ENCODE measurements around the gene NKX2-2.
A peak's percentile ranks its signal among the peaks of the same experiment; 100 is the strongest.

NKX2-2 gene

DNA sequence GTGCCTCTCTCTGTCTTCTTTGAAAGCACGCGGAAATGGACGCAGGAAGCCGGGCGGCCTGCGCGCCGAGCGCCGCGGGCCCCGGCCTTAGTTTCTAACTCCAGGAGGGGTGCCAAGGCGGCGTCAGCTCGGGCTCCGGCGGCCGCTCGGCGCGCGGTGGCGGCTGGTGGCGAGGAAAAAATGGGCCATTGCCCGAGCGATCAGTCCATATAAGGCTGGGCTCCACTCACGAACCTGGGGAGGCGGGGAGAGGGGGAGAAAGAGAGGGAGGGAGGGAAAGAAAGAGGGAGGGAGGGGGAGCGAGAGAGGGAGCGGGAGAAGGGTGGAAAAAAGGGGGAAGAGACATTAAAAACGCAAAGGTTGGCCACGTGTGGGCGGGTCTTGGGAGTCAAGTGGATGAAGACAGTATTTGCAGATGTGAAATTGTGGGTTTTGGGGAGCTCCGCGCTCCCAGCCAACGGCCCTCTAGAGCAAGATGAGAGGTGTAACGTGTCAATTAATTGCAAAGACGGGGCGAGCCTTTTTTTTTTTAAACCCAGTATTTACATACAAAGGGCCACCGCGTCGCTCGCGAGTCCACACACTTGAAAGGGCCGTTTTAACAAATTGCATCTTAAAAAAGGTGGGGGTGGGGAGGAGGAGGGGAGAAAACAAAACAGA is at the start of gene NKX2-2:
NKX2-2 (minus strand) TSS at position 184 of the 660 bp plus-strand sequence. CDS start 395 bp downstream, outside the sequence.
- peak in 49 of 56 donors; percentile 35 to 85 (median 69) for DNase-seq

DNA sequence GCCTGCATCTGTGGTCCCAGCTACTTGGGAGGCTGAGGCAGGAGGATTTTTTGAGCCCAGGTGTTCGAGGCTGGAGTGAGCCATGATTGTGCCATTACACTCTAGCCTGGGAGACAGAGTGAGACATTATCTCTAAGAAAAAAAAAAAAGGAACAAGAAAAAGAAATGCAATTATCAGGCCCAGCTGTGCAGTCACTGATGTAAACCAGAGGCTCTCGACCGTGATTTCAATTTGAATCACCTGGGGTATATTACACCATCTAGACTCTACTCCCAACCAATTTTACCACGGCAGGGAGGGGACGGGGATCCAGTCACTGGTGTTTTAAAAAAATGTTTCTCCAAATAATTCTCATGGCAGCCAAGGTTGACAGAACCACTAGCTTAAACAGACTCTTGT is 48.8 kb upstream of the NKX2-2 start:
- DNase-seq, result no peak

DNA sequence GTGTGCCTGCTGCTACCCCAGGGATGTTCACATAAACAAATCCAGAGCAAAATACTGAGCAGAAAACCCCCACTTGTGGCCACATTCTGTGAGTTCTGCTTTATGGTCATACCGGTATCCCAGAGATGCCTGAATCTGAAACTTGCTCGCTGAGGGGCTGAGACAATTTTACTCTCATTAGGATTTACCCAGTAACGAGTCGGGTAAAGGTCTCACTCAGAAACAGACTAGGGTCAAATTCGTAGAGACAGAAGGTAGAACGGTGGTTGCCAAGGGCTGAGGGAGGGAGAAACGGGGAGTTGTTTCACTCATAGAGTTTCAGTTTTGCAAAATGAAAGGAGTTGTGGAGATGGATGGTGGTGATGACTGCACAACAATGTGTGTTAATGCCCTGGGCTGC is 45.4 kb upstream of the NKX2-2 start:
- DNase-seq, result no peak

DNA sequence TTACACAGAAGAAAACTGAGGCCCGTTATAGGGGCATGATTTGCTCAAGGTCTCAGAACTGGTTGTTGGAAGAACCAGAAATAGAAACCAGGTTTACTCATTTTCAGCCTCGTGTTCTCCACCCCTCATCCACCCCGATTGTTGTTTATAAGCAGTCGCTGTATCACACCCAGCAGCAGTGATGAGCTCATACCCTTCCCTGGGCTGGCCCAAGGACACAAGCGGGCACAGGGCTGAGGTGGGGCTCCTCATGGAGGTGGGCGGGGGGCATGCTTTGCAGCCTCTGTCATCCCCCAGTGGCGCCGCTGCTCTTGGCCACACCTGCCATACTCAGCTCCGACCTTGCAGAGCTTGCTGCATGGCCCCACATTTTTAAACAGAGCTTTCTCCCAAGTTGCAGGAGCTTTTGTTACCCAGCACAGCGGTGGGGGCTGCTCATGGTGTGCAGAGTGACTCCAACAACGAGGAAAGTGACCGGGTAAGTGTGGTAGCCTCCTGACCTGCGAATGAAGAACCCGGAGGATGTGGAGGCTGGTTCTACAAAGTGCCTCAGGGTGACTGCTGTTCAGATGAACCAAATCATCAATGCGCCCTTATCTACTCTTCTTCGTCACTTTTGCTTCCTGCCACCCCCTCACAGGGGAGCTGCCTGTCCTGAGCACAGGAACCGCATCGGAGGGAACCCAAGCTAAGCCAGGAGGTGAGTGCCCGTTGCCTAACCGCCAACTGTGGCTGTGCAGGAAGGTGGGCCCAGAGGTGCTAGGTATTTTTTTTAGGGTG is 43.6 kb upstream of the NKX2-2 start:
- DNase-seq, result no peak

DNA sequence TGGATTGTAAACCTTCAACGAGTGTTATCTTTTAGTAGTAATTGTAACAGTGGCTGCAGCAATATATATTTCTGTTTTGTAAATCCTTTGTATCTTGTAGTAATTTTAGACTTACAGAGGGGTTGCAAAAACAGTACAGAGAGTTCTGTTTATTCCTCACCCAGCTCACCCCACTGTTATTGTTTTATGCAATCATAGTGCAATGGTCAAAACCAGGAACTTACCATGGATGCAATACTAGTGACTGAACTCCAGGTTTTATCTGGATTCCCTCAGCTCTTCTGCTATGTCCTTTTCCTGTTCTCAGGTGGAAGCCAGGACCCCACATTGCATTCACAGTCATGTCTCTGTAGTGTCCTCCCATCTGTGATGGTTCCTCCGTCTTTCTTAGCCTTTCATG is 42.5 kb upstream of the NKX2-2 start:
- no peak for DNase-seq

DNA sequence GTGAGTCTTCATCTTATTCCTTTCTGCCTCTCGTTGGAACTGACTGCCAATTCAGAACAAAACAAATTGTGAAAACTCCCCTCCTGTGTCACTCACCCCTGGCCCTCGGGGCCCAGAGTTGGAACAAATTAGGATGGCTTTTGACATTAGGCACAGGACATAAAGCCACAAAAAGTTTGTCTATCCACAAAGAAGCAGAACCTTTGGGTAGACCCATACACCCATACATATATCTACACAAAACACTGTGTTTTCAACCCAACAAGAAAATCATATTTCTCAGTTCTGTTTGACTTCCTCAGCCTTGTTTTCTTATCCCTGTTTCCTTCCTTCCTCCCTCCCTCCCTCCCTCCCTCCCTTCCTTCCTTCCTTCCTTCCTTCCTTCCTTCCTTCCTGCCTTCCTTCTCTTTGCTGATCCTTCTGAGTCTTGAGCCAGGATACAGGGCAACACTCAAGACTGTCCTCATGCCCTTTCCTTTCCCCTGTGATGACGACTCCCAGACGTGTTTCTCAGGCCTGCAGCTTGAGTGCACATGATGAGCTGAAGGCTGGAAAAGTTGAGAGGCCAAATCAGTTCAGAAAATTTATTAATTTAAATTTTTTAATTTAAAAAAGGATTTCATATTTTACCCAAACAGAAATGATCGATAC is 41.7 kb upstream of the NKX2-2 start:
- DNase-seq, result no peak

DNA sequence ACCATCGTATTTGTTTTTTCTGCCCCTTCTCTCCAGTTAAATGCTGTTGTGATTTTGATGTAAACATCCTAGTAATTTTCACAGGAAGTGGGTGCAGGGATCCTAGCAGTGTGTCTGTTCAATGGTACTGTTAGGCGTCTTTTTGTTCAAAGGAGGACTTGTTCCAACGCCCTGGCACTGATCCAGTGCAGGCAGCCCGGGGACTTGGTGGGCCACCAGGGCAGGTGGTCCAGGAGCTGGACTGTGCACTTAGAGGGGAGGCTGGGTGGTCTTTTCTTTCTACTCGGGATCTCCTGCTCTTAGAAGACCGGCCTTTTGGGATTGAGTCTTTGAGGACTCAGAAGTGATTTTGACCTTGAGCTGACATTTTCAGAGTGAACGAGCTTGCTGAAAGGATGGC is 41.1 kb upstream of the NKX2-2 start:
- DNase-seq, result peak in 19 of 56 donors; percentile 4 to 41 (median 18)

DNA sequence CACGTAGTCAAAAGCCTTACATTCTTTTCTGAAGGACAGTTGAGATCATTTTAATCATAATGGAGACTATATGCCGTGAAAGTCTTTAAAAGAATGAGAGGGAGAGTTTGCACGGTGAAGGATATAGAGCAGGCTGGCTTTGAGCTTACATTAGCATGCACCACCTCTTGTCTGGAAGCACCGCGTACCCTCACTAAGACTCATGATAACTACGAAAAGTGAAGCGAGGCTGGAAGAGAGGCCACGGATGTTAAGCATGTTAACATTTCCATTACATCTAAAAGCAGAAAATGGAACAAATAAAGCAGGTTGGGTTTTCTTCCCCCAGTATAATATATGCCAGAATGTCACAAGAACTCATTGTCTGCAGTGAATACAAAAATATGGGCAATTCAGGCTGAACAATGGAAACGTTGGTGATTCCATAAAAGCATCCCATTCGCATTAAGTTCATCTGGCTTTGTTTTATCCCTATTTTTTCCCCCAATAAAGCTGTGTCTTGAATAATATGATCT is 40.6 kb upstream of the NKX2-2 start:
- DNase-seq, result peak in 1 of 56 donors; percentile 28

DNA sequence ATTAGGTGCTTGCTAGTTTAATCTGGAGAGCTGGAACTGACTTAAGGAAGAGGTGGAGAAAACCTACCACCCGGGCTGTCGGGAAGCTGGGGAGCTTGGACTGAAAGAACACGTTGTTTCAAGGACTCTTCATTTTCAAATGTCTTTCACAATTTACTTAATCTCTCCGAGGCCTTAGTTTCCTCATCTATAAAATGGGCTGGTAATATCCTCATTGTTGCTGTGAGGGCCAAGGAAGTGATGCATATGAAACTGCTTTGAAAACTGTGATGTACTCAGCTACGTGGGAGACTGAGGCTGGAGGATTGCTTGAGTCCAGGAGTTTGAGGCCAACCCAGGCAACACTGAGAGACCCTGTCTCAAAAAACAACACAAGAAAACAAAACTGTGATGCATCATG is 36.7 kb upstream of the NKX2-2 start:
- no peak for DNase-seq

DNA sequence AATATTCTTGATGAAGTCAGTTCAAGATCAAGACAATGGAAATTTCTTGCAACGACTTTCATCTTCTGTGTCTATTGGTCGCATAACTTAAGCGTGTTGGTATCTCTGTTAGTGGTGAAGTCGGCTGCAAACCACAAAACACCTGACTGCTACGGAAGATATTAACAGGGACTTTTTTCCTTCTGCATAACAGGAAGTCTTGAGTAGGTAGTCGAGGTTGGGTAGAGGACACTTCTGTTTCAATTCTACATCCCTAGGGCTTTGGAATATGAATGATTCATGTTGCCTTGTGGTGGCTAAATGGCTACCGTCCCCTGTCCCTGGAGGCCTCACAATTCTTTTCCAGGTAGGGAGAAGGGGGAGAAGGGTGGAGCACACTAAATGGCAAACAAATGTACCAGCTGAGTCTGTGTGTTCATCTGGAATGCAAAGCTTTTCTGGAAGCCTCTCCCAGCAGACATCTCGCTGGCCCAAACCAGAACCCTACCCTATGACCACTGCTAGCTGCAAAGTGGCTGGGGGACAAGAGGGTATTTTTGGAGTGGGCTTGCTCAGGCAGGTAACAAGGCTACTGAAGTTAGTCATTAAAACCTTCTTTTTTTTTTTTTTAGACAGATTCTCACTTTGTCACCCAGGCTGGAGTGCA is 34.6 kb upstream of the NKX2-2 start:
- DNase-seq, result no peak

DNA sequence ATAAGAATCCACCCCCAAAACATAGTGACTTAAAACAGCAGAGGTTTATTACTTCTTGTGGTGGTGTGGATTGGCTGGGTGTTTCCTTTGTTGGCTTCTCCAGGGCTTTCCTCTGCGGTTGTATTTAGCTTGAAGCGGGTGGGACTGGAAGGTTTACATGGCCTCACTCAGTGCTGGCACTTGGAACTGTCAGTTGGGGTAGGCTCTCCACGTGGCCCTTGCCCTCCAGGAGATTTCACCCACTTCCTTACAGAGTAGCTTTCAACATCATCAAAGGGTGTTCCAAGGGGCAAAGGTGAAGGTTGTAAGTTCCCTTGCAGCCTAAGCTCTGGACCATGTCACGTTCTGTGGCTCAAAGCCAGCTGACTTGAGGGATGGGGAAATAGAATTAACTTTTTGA is 32.5 kb upstream of the NKX2-2 start:
- DNase-seq, result no peak

DNA sequence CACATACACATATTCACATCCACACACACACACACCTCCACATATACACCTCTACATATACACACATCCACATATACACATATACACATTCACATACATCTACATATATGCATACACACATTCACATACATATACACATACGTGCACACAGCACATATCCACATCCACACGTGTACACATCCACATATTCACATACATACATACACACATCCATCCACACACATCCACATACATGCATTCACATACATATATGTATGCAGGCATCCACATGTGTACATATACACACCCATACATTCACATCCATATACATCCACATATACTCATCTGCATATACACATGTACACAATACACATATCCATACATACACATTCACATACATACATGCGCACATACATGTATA is 25.6 kb upstream of the NKX2-2 start:
- DNase-seq, result no peak

DNA sequence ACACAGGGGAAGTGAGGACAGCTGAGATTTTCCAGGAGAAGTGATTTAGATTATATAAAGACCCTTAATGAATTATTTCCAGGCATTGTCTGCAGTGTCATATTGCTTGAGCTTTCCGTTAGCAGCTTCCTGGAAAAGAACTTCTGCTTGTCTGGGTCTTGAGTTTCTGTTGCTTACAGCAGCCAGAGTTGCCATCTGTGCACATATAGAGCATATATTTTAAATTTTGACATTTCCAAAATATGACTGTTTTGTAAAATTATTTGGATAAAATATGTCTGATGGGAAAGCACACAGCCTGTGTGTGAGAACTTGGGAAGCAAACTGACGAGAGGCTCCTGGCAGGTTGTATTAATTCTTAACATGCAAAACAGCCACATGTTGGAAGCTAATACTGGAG is 21.0 kb upstream of the NKX2-2 start:
- no peak for DNase-seq

DNA sequence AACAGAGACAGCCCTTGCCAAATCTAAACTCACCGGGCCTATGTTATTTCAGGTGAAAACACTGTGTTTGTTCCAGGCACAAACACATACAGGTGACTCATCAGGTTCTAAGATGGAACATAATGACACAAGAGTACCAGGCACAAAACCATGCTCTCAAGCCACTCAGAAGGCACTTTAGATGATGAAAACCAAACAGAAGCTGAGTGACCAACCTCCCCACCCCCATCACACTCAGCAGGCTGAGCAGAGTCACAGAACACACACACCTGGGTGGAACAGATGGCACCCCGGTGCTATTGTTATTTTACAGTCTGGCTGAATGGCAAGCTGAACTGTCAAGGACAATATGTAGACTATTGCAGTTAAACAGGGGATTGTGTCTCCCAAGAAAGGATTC is 20.6 kb upstream of the NKX2-2 start:
- no peak for DNase-seq

DNA sequence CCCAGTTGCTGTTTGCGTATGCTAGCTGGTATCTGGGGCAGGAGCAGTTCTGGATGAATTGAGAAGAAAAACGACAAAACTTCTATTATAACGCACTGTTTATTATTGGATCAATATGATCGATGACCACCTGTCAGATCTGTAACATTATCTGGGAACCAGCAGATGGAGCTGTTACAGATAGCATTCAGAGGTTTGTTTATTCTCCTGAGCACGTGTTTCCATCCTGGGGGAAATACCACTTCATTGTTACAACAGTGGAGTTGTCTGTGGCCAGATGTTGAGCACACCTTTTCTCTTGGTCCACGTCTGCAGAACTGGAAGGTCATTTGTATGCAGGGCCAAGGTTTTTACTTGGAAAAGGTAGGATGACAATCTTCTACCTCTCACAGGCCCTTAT is 16.0 kb upstream of the NKX2-2 start:
- DNase-seq, result peak in 1 of 56 donors; percentile 13

DNA sequence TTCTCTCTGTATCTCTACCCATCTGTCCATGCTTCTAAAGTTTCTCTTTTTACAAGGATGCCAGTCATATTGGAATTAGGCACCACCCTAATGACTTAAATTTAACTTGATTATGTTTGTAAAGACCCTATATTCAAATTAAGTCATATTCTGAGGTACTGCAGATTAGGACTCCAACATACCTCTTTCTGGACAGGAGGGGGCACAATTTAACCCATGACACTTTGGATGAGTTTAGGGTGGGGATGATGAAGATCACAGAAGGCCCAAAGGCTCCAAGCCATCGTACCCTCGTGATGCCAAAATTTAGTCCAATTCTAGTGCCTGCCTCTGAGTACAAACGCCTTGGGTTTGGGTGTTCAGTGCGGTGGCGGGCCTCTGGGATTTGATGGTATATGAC is 15.0 kb upstream of the NKX2-2 start:
- no peak for DNase-seq

DNA sequence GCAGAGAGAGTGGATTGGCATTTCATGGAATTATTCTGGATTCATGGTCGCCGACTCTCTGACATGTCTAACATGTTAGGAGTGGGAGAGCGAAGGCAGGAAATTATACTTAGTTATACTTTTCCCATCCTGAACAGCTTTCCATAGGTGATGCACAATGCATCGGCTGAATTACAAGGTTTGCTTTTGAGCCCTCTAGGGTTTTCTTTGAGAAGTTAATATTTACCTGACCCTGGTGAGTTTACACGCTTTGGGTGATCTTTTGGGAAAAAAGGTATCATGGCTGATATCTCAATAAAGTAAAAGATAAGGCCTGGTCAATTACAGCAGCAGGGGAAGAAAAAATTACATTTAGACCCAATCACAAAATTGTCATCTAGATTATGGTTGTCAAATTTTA is 14.0 kb upstream of the NKX2-2 start:
- DNase-seq, result no peak

DNA sequence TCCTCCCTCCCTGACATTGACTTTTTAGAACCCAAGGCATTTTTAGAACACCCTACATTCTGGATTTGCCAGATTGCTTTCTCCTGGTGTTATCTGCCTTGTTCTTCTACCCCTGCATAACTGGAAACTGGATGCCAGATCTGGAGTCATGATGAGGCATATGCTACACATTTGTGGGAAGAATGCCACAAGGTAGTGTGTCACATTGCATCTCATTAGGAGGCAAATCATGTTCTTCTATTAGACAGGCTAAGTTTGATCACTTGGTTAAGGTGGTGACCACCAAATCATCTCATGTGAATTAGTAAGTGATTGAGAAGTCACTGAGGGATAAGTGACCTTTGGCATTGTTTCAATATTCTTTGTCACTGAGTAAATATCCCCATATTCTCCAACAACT is 12.9 kb upstream of the NKX2-2 start:
- no peak for DNase-seq

DNA sequence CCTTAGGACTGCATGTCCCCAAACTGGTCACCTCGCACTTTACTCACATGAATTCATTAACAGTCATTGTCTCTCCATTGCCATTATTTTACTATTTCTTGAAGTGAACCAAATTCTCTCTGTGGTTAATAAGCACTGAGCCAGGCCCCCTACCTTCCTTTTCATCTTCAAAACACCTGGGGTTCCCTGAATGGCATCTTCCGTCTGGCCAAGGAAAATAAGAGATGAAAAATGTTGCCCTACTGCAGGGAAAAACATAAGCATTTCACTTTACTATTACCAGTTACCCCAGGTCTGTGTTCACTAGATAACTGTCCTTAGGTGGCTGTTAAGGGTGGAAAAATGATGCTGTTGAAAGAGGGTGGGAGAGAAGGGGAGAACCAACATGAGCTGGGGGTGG is 10.0 kb upstream of the NKX2-2 start:
- DNase-seq, result no peak

DNA sequence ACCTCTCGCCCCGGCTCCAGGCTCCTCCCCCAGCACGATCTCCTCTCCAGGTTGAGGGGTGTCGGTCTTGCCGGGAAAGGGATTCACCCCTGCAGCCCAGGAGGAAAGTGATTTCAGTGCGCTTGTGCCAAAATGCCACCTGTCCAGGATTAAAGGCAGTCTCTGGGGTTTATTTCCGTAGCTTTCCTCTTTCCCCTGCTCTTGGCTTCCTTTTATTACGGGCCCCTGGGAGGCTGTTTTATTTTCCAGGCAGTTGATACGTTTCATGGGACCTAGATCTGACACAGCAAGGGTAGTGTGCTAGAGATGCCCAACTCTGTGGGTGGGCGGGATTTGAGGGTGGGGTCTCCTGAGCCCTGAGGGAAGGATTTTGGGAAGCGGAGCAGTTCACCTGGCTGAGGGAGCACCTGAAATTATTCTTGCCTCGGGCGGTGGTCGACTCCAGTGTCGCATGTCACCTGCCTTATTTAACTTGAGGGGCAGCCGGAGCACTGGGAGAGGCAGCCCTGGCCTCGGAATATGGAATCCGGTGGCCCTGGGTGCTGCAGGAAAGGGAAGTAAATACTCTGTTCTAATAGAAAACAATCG is 9.5 kb upstream of the NKX2-2 start:
- no peak for DNase-seq
